T follicular helper cell (primary cell): ENCODE measurements around the gene PSMA7.
A peak's percentile ranks its signal among the peaks of the same experiment; 100 is the strongest.

Experiments used
- DNase-seq: peaks from one replicate; pipeline ENCODE4 v3.0.0-alpha.2; 2020; ENCODE audit warnings: low read depth
- total RNA-seq, 2 experiments: gene quantifications; one replicate each; lab custom pipeline; 2026; lab: John Stamatoyannopoulos, UW

PSMA7 gene
- total RNA-seq = 167 to 366 reads per million in 2 experiments

GRCh38 chr20:62143081-62143956 is at the start of gene PSMA7, which contains the start of gene SS18L1:
Gene PSMA7 (minus strand): TSS chr20:62143394. CDS start chr20:62143303, 91 bp downstream.
Gene SS18L1 (plus strand): TSS chr20:62143769. CDS start chr20:62143821, 52 bp downstream.
- peak; percentile 78 for DNase-seq

- DNase-seq = no peak
These were observed 49.4 kb upstream of the PSMA7 start for GRCh38 chr20:62192635-62193034.

GRCh38 chr20:62191781-62192559 is 48.8 kb upstream of the PSMA7 start:
- no peak for DNase-seq

GRCh38 chr20:62190639-62191411 is 47.6 kb upstream of the PSMA7 start:
- no peak for DNase-seq

- no peak for DNase-seq
These were observed 44.0 kb upstream of the PSMA7 start for GRCh38 chr20:62186887-62187866.

GRCh38 chr20:62186096-62186426 is 42.9 kb upstream of the PSMA7 start:
- DNase-seq = no peak

- DNase-seq = no peak
These were observed 40.4 kb upstream of the PSMA7 start for GRCh38 chr20:62183426-62184142.

- peak; percentile 92 for DNase-seq
These were observed 39.6 kb upstream of the PSMA7 start, which contains the start of gene MTG2 for GRCh38 chr20:62182469-62183425. Gene MTG2 (plus strand): TSS chr20:62183028. CDS start chr20:62193421, 10,393 bp downstream.

- DNase-seq = no peak
These were observed 38.6 kb upstream of the PSMA7 start for GRCh38 chr20:62181808-62182207.

- no peak for DNase-seq
These were observed 35.9 kb upstream of the PSMA7 start for GRCh38 chr20:62179162-62179504.

GRCh38 chr20:62178316-62179161 is 35.3 kb upstream of the PSMA7 start:
- no peak for DNase-seq

GRCh38 chr20:62177307-62177706 is 34.1 kb upstream of the PSMA7 start:
- no peak for DNase-seq

- DNase-seq = no peak
These were observed 33.7 kb upstream of the PSMA7 start for GRCh38 chr20:62176866-62177265.

- no peak for DNase-seq
These were observed 32.5 kb upstream of the PSMA7 start for GRCh38 chr20:62175711-62176110.

- no peak for DNase-seq
These were observed 31.9 kb upstream of the PSMA7 start for GRCh38 chr20:62174870-62175624.

- DNase-seq = no peak
These were observed 31.0 kb upstream of the PSMA7 start for GRCh38 chr20:62174021-62174804.

- no peak for DNase-seq
These were observed 29.5 kb upstream of the PSMA7 start for GRCh38 chr20:62172666-62173065.
